ENCODE results near the gene PET100.

DNA sequence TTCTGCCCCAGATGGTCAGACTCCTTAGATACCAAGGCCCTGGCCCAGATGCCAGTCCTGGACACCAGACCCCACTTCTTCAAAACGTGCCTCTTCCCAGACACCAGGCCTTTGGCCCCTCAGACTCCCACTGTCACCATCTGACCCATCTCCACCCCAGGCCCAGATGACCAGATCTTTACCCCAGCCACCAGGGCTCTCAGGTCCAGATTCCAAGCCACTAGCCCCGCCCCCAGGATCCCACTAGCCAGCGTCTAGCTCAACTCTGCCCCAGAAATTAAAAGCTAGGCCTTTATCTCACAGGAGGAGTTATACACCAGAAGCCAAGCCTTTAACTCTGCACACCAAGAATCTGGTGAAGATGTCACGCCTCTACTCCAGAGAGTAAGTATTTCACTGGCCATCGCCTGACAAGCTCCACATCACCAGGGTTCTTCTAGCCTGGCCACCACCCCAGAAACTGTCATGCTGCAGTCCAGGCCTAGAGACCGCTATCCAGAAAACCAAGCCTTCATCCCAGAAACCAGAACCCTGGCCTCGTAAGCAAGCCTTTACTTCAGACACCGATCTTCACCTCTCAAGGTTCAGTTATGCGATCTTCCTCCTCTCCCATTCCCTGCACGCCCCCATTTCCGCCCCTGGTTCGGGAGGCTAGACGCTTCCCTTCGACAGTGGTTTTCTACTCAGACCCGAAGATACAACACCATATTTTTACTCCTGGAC is 843 bp upstream of the PET100 start:
- TF ChIP-seq, protein P1, sequence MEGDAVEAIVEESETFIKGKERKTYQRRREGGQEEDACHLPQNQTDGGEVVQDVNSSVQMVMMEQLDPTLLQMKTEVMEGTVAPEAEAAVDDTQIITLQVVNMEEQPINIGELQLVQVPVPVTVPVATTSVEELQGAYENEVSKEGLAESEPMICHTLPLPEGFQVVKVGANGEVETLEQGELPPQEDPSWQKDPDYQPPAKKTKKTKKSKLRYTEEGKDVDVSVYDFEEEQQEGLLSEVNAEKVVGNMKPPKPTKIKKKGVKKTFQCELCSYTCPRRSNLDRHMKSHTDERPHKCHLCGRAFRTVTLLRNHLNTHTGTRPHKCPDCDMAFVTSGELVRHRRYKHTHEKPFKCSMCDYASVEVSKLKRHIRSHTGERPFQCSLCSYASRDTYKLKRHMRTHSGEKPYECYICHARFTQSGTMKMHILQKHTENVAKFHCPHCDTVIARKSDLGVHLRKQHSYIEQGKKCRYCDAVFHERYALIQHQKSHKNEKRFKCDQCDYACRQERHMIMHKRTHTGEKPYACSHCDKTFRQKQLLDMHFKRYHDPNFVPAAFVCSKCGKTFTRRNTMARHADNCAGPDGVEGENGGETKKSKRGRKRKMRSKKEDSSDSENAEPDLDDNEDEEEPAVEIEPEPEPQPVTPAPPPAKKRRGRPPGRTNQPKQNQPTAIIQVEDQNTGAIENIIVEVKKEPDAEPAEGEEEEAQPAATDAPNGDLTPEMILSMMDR (IDR thresholded peaks at IDR 0.05; ENCODE audit: low read length): no peak
- no peak for TF ChIP-seq EZH2 (IDR thresholded peaks at IDR 0.05; ENCODE audit: borderline replicate concordance, low read length)

All from OCI-LY1 (cell line).